GM20431 (cell line): ENCODE data around the gene CLCN4.

Experiments
- in situ Hi-C: fragments of 300-500 bp; cut with MseI, MboI; formaldehyde crosslinking; loops from one replicate; pipeline ENCODE4 v1.15.0; 2020; ENCODE audit warnings: low sequenced_read_pairs; ENCODE audit not compliant: unreplicated experiment

The CLCN4 gene

GRCh38 chrX:10223781-10224180 is 67.0 kb downstream of the CLCN4 start:
- in situ Hi-C loops: no loop called here

GRCh38 chrX:10230222-10230621 is 73.4 kb downstream of the CLCN4 start:
- in situ Hi-C loops: no loop called here

GRCh38 chrX:10231461-10231860 is 74.7 kb downstream of the CLCN4 start:
- in situ Hi-C loops: no loop called here

- in situ Hi-C loops: no loop called here
These were observed 76.4 kb downstream of the CLCN4 start for GRCh38 chrX:10233173-10233572.

- in situ Hi-C loops: no loop called here
These were observed 76.9 kb downstream of the CLCN4 start for GRCh38 chrX:10233696-10234095.

GRCh38 chrX:10235851-10236250 is 79.1 kb downstream of the CLCN4 start:
- in situ Hi-C loops: no loop called here

GRCh38 chrX:10237241-10237640 is 80.5 kb downstream of the CLCN4 start:
- in situ Hi-C loops: no loop called here

- in situ Hi-C loops: no loop called here
These were observed 82.9 kb downstream of the CLCN4 start for GRCh38 chrX:10239611-10240064.

- in situ Hi-C loops: no loop called here
These were observed 84.1 kb downstream of the CLCN4 start for GRCh38 chrX:10240918-10241317.

GRCh38 chrX:10242026-10242425 is 85.3 kb downstream of the CLCN4 start:
- in situ Hi-C loops: no loop called here

GRCh38 chrX:10243106-10243505 is 86.3 kb downstream of the CLCN4 start:
- in situ Hi-C loops: no loop called here

GRCh38 chrX:10244915-10245622 is 88.3 kb downstream of the CLCN4 start:
- in situ Hi-C loops: no loop called here

- in situ Hi-C loops: no loop called here
These were observed 89.1 kb downstream of the CLCN4 start for GRCh38 chrX:10245886-10246285.

GRCh38 chrX:10246297-10246696 is 89.5 kb downstream of the CLCN4 start:
- in situ Hi-C loops: no loop called here

- in situ Hi-C loops: no loop called here
These were observed 90.1 kb downstream of the CLCN4 start for GRCh38 chrX:10246846-10247245.

- in situ Hi-C loops: no loop called here
These were observed 98.0 kb downstream of the CLCN4 start for GRCh38 chrX:10254739-10255138.

- in situ Hi-C loops: no loop called here
These were observed 102.9 kb downstream of the CLCN4 start for GRCh38 chrX:10259716-10260115.

GRCh38 chrX:10265775-10266174 is 109.0 kb downstream of the CLCN4 start:
- in situ Hi-C loops: no loop called here

- in situ Hi-C loops: no loop called here
These were observed 121.9 kb downstream of the CLCN4 start for GRCh38 chrX:10278716-10279115.

- in situ Hi-C loops: no loop called here
These were observed 123.3 kb downstream of the CLCN4 start for GRCh38 chrX:10280071-10280470.

- in situ Hi-C loops: no loop called here
These were observed 125.7 kb downstream of the CLCN4 start for GRCh38 chrX:10282490-10282889.

GRCh38 chrX:10286195-10286594 is 129.4 kb downstream of the CLCN4 start:
- in situ Hi-C loops: no loop called here
